GM18519 (cell line): ENCODE results near the gene TMIGD2.
"Not testable (repeated sequence)": the region's sequence is repeated elsewhere in the genome, so short reads cannot be mapped to it uniquely, and the experiment has no call there.

Experiments
- ATAC-seq: cut with Tn5 transposase; IDR thresholded peaks from one replicate; pipeline ENCODE4 v1.9.1; 2021; ENCODE audit warnings: mild to moderate bottlenecking, moderate library complexity; ENCODE audit not compliant: unreplicated experiment, low FRiP score

The TMIGD2 gene

DNA sequence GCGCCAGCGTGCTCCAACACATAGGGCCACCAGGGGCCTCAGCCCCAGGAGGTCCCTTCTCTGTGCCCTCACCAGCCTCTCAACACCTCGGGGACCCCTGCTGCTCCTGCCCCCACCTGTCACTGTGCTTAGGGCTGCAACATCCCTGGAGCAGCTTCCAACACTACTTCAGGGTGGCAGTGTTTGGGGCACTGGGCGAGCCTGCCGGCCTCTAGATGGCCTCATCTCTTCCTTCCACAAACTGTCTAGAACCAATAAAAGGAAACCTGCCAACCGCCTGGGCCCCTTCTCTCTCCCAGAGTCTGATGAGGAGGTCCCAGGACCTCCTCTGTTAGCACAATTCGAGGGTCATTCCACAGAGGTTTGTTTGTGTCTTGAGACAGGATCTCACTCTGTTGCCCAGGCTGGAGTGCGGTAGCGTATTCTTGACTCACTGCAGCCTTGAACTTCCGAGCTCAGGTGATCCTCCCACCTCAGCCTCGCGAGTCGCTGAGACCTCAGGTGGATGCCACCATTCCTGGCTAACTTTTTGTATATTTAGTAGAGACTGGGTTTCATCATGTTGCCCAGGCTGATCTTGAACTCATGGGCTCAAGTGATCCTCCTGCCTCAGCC lies 33.3 kb downstream of the TMIGD2 start:
- ATAC-seq: no peak

DNA sequence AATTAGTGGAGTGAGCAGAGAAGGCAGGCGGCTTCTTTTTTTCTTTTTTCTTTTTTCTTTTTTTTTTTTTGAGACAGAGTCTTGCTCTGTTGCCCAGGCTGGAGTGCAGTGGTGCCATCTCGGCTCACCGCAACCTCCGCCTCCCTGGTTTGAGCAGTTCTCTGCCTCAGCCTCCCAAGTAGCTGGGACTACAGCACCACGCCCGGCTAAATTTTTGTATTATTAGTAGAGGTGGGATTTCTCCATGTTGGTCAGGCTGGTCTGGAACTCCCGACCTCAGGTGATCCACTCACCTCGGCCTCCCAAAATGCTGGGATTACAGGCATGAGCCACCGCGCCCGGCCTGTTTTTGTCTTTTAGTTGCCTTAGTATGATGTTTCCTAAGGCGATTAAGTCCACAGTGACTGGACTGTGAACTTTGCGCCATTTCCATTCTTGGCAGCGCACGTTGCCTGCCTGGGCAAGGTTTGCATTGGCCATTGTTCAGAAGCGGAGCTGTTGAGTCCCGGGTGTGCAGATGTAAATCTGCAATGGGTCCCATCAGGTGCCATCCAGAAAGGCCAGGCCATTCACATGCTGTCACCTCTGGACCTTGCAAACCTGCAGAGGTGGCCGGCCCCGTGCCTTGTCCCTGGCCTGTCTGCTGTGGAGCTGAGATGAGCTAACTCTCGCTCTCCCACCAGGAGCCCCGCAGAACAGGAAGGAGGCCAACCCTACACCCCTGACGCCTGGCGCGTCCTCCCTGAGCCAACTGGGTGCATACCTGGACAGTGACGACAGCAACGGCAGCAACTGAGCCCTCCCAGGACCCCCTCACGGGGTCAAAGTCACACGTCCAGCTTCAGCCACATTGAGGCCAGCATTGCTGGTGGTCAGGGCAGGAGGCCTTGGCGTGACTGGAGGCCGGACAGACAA lies 34.0 kb downstream of the TMIGD2 start:
- no peak for ATAC-seq

DNA sequence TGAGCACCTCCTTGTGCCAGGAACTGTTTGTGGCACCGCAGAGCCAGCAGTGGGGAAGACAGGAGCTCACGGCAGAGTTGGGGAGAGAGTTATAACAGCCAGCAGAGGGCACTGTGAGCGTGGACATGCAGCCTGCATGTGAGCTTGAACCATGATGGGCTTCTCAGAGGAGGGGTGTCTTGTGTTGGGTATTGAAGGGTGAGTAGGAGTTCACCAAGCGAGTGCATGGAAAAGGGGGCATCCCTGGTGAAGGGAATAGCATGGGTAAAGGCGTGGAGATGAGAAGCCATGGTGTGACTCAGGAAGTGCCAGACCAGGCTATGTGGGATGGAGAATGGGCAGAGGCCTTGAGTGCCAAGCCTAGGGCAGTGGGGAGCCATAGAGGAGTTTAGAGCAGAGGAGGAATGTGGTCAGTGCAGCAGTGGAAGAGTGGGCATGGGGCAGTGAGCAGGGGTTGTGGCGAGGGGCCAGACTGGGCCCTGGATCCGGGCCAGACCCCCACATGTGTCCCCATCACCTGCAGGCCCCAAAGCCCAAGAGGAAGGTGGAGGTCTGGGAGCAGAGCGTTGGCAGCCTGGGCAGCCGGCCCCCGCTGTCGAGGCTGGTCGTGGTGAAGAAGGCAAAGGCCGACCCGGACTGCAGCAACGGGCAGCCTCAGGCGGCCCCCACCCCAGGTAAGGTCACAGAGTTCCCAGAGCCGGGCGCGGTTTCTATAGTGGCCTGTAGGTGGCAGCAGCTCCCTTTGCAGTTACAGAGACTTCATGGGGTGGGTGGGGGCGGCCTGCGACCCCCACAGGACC lies 34.9 kb downstream of the TMIGD2 start:
- ATAC-seq: no peak

DNA sequence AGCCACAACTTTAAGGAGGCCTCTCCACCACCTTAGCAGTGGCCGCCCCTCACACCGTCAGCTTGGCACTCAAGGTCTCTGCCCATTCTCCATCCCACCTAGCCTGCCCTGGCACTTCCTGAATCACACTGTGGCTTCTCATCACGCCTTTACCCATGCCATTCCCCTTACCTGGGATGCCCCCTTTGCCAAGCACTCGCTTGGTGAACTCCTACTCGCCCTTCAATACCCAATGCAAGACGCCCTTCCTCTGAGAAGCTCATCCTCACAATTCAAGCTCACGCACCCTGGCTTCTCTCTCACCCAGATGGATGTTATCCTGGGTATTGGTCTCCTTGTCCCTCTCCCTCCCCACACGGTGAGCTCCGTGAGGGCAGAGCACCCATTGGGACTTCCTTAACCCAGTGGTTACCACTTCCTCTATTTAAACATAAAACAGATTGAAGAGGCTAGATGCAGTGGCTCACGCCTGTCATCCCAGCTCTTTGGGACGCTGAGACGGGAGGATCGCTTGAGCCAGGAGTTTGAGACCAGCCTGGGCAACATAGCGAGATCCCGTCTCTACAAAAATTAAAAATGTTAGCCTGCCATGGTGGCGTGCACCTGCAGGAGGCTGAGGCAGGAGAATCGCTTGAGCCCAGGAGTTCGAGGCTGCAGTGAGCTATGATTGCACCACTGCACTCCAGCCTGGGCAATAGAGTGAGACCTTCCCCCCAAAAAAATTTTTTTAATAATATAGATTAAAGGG lies 35.8 kb downstream of the TMIGD2 start:
- no peak for ATAC-seq

DNA sequence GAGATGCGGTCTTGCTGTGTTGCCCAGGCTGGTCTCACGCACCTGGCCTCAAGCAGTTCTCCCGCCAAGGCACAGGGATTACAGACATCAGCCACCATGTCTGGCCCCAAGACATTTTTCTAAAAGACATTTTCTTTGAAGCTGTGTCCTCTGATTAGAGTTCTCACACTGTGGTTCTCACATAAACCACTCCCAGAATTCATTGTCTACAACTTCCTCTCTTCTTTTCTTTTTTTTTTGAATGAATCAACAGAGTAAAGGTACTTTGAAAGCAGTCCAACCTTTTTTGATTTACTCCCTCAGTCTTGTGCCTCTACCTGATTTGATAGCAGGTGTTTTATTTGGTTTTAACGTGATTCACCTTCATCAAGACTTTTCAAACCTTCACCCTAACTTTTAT lies 37.4 kb downstream of the TMIGD2 start:
- ATAC-seq: no peak

DNA sequence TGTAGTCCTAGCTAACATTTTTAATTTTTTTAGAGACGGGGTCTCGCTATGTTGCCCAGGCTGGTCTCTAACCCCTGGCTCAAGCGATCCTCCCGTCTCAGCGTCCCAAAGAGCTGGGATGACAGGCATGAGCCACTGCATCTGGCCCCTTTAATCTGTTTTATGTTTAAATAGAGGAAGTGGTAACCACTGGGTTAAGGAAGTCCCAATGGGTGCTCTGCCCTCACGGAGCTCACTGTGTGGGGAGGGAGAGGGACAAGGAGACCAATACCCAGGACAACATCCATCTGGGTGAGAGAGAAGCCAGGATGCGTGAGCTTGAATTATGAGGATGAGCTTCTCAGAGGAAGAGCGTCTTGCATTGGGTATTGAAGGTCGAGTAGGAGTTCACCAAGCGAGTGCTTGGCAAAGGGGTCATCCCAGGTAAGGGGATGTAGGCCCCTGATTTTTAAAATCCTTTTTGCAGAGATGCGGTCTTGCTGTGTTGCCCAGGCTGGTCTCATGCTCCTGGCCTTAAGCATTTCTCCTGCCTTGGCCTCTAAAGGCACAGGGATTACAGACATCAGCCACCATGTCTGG lies 41.5 kb downstream of the TMIGD2 start:
- ATAC-seq: no peak

DNA sequence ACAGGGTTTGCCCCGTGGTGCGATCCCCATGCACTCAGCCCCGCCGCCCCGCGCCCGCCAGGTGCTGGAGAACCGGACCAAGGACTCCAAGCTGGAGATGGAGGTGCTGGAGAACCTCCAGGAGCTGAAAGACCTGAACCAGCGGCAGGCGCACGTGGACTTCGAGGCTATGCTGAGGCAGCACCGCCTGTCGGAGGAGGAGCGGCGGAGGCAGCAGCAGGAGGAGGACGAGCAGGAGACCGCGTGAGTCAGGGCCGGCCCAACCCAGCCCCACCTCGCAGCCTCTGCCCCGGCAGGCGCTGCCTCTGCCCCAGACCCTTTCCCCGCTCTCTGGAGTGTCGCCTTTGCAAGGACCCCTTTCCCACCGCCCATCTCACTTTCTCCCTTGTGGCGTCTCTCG lies 44.0 kb downstream of the TMIGD2 start:
- no peak for ATAC-seq

DNA sequence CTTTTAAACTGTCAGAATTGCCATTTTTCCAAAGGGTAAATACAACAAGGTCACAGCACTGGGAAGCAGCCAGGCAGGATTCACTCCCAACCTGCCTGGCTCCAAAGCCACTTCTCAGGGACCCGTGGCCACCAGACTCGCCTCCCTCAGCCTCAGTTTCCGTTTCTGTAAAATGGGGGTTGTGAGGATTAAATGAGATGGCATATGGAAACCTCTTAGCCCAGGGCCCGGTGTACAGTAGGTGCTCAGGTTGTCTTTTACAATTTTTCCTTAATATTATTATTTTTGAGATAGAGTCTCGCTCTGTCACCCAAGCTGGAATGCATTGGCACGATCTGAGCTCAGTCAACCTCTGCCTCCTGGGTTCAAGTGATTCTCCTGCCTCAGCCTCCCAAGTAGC lies 45.2 kb downstream of the TMIGD2 start:
- no peak for ATAC-seq

DNA sequence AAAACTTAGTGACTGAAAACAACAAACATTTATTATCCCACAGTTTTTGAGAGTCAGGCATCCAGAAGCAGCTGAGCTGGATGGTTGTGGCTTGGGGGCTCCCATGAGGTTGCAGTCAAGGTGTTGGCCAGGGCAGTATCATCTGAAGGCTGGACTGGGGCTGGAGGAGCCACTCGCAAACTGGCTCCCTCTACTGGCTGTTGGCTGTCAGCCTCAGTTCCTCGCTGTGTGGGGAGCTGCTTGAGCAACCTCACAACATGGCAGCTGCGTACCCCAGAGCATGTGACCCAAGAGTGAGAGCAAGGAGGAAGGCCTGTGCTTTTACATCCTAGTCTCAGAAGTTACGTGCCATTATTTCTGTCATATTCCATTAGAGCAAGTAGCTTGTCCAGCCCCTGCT lies 45.6 kb downstream of the TMIGD2 start:
- no peak for ATAC-seq

DNA sequence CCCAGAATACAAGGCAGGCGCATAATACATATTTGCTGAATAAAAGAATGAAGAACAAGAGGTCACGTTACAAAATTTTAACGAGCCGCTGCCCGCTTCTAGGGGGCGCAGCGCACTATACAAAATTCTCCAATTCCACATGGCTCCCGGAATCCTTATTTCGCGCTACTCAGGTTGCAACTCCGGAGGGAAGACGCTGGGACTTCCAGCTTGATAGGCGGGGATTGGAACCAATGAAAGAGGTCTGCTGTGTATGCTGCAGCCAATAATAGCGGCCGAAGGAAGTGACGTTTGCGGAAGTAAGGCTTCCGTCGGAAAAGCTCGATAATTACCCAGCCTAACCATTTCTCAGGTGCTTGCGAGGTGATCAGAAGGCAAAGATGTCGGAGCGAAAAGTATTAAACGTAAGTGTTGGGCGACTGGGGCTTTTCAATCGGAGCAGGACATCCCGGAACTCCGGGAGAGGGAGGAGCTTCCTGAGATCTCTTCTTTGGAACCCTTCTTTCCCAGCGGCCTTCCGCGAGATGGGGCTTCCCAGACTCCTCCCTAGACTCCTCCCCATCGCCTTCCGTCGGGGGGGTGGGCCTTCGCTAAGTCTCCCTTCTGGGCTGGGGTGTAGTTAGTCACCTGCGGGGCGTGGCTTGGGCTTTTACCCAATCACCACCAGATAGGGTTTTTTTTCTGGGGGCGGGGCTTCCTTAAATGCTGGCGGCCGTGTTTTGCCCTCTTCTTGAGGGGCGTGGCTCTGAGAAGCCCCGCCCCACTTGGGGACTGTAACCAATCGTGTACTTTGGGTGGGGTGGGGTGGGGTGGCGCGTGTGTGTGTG lies 55.2 kb downstream of the TMIGD2 start, which contains the start of gene YJU2:
TSS of gene YJU2 (plus strand) at position 314 of the 827 bp plus-strand sequence. CDS start at position 381, 67 bp downstream.
- ATAC-seq: peak; percentile 65

DNA sequence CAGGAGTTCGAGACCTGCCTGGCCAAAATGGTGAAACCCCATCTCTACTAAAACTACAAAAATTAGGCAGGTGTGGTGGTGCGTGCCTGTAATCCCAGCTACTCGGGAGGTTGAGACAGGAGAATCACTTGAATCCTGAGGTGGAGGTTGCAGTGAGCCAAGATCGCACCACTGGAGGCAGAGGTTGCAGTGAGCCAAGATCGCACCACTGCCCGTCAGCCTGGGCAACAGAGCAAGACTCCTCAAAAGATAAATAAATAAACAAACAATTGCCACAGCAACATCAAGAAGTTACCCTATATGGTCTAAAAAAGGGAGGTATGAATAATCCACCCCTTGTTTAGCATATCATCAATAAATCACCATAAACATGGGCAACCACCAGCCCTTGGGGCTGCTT lies 56.3 kb downstream of the TMIGD2 start:
- ATAC-seq: not testable (repeated sequence)
